Measurements from ENCODE around the gene CEL. TPM values are rescaled to one million over a fixed set of nuclear protein-coding genes. Genes with fewer than 3 reads are reported as not detected.

The CEL gene
- total and polyA plus RNA-seq, 2 donors (not counting 3 experiments of a cell fraction or from before 2014, with no cell fraction given): 0.92 to 1.1 TPM

- Histone ChIP-seq H3K4me2 (ENCODE audit: insufficient read depth, low read length) (no peak overlapping the region), H4K20me1 (replicated peaks; ENCODE audit: control insufficient read depth, extremely low read depth, insufficient read depth, low read length) (no peaks in the 10 kb centered on the region), H3K27ac (ENCODE audit: insufficient read depth, low read depth, low read length) (no peak overlapping the region), H3K9ac (replicated peaks; ENCODE audit: extremely low read depth, insufficient read depth, low read length) (no peak overlapping the region), H3K4me1 (ENCODE audit: control insufficient read depth, extremely low read depth, insufficient read depth, low read length) (no peaks in the 10 kb centered on the region), H3K79me2 (ENCODE audit: control insufficient read depth, insufficient read depth, low read length) (peaks cover 24% of the 10 kb centered on the region), H2AFZ (ENCODE audit: low read depth, low read length) (no peak overlapping the region), H3K9me3 (replicated peaks; ENCODE audit: control insufficient read depth, insufficient read depth, low read length) (no peaks in the 10 kb centered on the region), H3K36me3 (ENCODE audit: control insufficient read depth in 2 of 2, extremely low read depth in 1 of 2, insufficient read depth in 2 of 2, low read length in 2 of 2) (peaks cover 8 to 40% of the 10 kb centered on the region in 2 experiments), H3K4me3 (replicated peaks in 1 of 3; ENCODE audit: insufficient read depth in 1 of 3, low read depth in 1 of 3, low read length in 3 of 3) (no peak overlapping the region), H3K27me3 (ENCODE audit: control insufficient read depth in 2 of 2, insufficient read depth in 2 of 2, low read length in 2 of 2) (no peaks in the 10 kb centered on the region), H3K9me1 (replicated peaks; ENCODE audit: control insufficient read depth, extremely low read depth, insufficient read depth, low read length) (no peaks in the 10 kb centered on the region)
- no peak for DNase-seq (ENCODE audit: low read depth, low spot score)
- POLR2A ChIA-PET: no interaction called here
- FAIRE-seq: no peak
- no TSS peak for BruUV-seq (replicated peaks)
- TF ChIP-seq MYC (IDR thresholded peaks at IDR 0.05; ENCODE audit: low read depth, low read length): no peak
- no peak for TF ChIP-seq POLR2AphosphoS5 (IDR thresholded peaks at IDR 0.05; ENCODE audit: insufficient read depth, low read depth, low read length)
- no peak for TF ChIP-seq FOS (IDR thresholded peaks at IDR 0.05; ENCODE audit: borderline replicate concordance, insufficient read depth, low read length)
- no peak for TF ChIP-seq GATA2 (IDR thresholded peaks at IDR 0.05; ENCODE audit: insufficient read depth, insufficient read length, low read depth, low read length)
- no peak for TF ChIP-seq POLR2A (IDR thresholded peaks at IDR 0.05; ENCODE audit: low read depth, low read length)
- dilution Hi-C loops (cut with MboI; ENCODE audit: extremely low pct_ligation_motif_present, low sequenced_read_pairs) (no loop called here), intact Hi-C loops (cut with micrococcal nuclease) (no loop called here)
- CTCF ChIA-PET: interaction anchor here (3.3 kb wide), 1 partner anchor 101 kb away, joined by 46 read pairs; no protein-coding TSS in a partner anchor
These were observed 19.1 kb upstream of the CEL start for GRCh38 chr9:133042676-133043075.

- TF ChIP-seq FOS (IDR thresholded peaks at IDR 0.05; ENCODE audit: borderline replicate concordance, insufficient read depth, low read length): no peak
- no peak for TF ChIP-seq GATA2 (IDR thresholded peaks at IDR 0.05; ENCODE audit: insufficient read depth, insufficient read length, low read depth, low read length)
- no peak for TF ChIP-seq JUN (IDR thresholded peaks at IDR 0.05; ENCODE audit: borderline replicate concordance, insufficient read depth, insufficient read length, low read depth)
- TF ChIP-seq EZH2 (IDR thresholded peaks at IDR 0.05; ENCODE audit: borderline replicate concordance, low read depth, low read length, severe bottlenecking): no peak
- no peak for TF ChIP-seq MYC (IDR thresholded peaks at IDR 0.05; ENCODE audit: low read depth, low read length)
- DNase-seq (ENCODE audit: low read depth, low spot score) (no peak), FAIRE-seq (no peak)
- no peak overlapping the region for H3K27ac ChIP-seq (ENCODE audit: insufficient read depth, low read depth, low read length)
- no peak overlapping the region for H3K9ac ChIP-seq (replicated peaks; ENCODE audit: extremely low read depth, insufficient read depth, low read length)
- intact Hi-C loops (cut with micrococcal nuclease): no loop called here
- no peak overlapping the region for H2AFZ ChIP-seq (ENCODE audit: low read depth, low read length)
- H3K4me2 ChIP-seq (ENCODE audit: insufficient read depth, low read length): no peak overlapping the region
- peaks cover 18% of the 10 kb centered on the region for H3K79me2 ChIP-seq (ENCODE audit: control insufficient read depth, insufficient read depth, low read length)
- peaks cover 8 to 40% of the 10 kb centered on the region in 2 experiments for H3K36me3 ChIP-seq (ENCODE audit: control insufficient read depth in 2 of 2, extremely low read depth in 1 of 2, insufficient read depth in 2 of 2, low read length in 2 of 2)
- H4K20me1 ChIP-seq (replicated peaks; ENCODE audit: control insufficient read depth, extremely low read depth, insufficient read depth, low read length): no peaks in the 10 kb centered on the region
- ChIA-PET POLR2A (no interaction called here), CTCF (interaction anchor here (1.1 kb wide), 1 partner anchor 11 kb away, joined by 3 read pairs; no protein-coding TSS in a partner anchor)
- no peaks in the 10 kb centered on the region for H3K9me3 ChIP-seq (replicated peaks; ENCODE audit: control insufficient read depth, insufficient read depth, low read length)
- H3K27me3 ChIP-seq (ENCODE audit: control insufficient read depth in 2 of 2, insufficient read depth in 2 of 2, low read length in 2 of 2): no peaks in the 10 kb centered on the region
- no peak overlapping the region for H3K4me3 ChIP-seq (replicated peaks in 1 of 3; ENCODE audit: insufficient read depth in 1 of 3, low read depth in 1 of 3, low read length in 3 of 3)
- BruUV-seq (replicated peaks): no TSS peak
- no peaks in the 10 kb centered on the region for H3K9me1 ChIP-seq (replicated peaks; ENCODE audit: control insufficient read depth, extremely low read depth, insufficient read depth, low read length)
- no peaks in the 10 kb centered on the region for H3K4me1 ChIP-seq (ENCODE audit: control insufficient read depth, extremely low read depth, insufficient read depth, low read length)
- dilution Hi-C loops (cut with MboI; ENCODE audit: extremely low pct_ligation_motif_present, low sequenced_read_pairs): no loop called here
These were observed 18.2 kb upstream of the CEL start for GRCh38 chr9:133043449-133044035.

All from endothelial cell of umbilical vein (primary cell).